ENCODE measurements around the gene GPC5.
"Not testable (repeated sequence)": the region's sequence is repeated elsewhere in the genome, so short reads cannot be mapped to it uniquely, and the experiment has no call there.

GPC5 gene

GRCh38 chr13:91898986-91899385, 500.6 kb downstream of the GPC5 start:
- DNase-seq = not testable (repeated sequence)

- no peak for DNase-seq
These were observed 503.9 kb downstream of the GPC5 start for GRCh38 chr13:91902291-91902690.

- no peak for DNase-seq
These were observed 505.6 kb downstream of the GPC5 start for GRCh38 chr13:91904005-91904404.

- no peak for DNase-seq
These were observed 506.2 kb downstream of the GPC5 start for GRCh38 chr13:91904597-91904996.

- DNase-seq = no peak
These were observed 509.0 kb downstream of the GPC5 start for GRCh38 chr13:91907398-91907797.

- no peak for DNase-seq
These were observed 511.2 kb downstream of the GPC5 start for GRCh38 chr13:91909617-91910016.

- DNase-seq = no peak
These were observed 524.7 kb downstream of the GPC5 start for GRCh38 chr13:91922969-91923592.

- no peak for DNase-seq
These were observed 532.3 kb downstream of the GPC5 start for GRCh38 chr13:91930687-91931086.

GRCh38 chr13:91934354-91934753, 535.9 kb downstream of the GPC5 start:
- no peak for DNase-seq

- DNase-seq = no peak
These were observed 548.2 kb downstream of the GPC5 start for GRCh38 chr13:91946498-91947070.

- no peak for DNase-seq
These were observed 550.3 kb downstream of the GPC5 start for GRCh38 chr13:91948736-91949135.

GRCh38 chr13:91950803-91951202, 552.4 kb downstream of the GPC5 start:
- no peak for DNase-seq

- DNase-seq = no peak
These were observed 557.3 kb downstream of the GPC5 start for GRCh38 chr13:91955546-91956355.

- DNase-seq = no peak
These were observed 562.5 kb downstream of the GPC5 start for GRCh38 chr13:91960947-91961346.

- DNase-seq = no peak
These were observed 564.5 kb downstream of the GPC5 start for GRCh38 chr13:91962946-91963345.

- no peak for DNase-seq
These were observed 567.1 kb downstream of the GPC5 start for GRCh38 chr13:91965511-91965910.

- DNase-seq = no peak
These were observed 580.1 kb downstream of the GPC5 start for GRCh38 chr13:91978571-91978970.

- no peak for DNase-seq
These were observed 588.5 kb downstream of the GPC5 start for GRCh38 chr13:91986761-91987483.

- DNase-seq = no peak
These were observed 589.9 kb downstream of the GPC5 start for GRCh38 chr13:91988331-91988730.

- DNase-seq = no peak
These were observed 614.4 kb downstream of the GPC5 start for GRCh38 chr13:92012787-92013186.

- DNase-seq = no peak
These were observed 619.3 kb downstream of the GPC5 start for GRCh38 chr13:92017737-92018136.

GRCh38 chr13:92028695-92029094, 630.3 kb downstream of the GPC5 start:
- no peak for DNase-seq

GRCh38 chr13:92029641-92030040, 631.2 kb downstream of the GPC5 start:
- no peak for DNase-seq

GRCh38 chr13:92038905-92039304, 640.5 kb downstream of the GPC5 start:
- DNase-seq = no peak

All from NCI-H1105 (cell line).